GM19025 (cell line): ENCODE measurements around the gene SCPEP1.

Experiments
- ATAC-seq: cut with Tn5 transposase; IDR thresholded peaks from one replicate; pipeline ENCODE4 v1.9.1; 2021; ENCODE audit warnings: mild to moderate bottlenecking, low read depth, moderate library complexity; ENCODE audit not compliant: unreplicated experiment

Gene SCPEP1

GRCh38 chr17:56994009-56994792 lies 16.3 kb downstream of the SCPEP1 start:
- ATAC-seq: no peak

GRCh38 chr17:56995766-56996165 lies 17.8 kb downstream of the SCPEP1 start:
- no peak for ATAC-seq

GRCh38 chr17:56997313-56997712 lies 19.4 kb downstream of the SCPEP1 start:
- no peak for ATAC-seq

- ATAC-seq: no peak
These were observed 23.6 kb downstream of the SCPEP1 start for GRCh38 chr17:57001541-57001940.

GRCh38 chr17:57002904-57003303 lies 25.0 kb downstream of the SCPEP1 start:
- ATAC-seq: no peak

GRCh38 chr17:57004944-57005579 lies 27.1 kb downstream of the SCPEP1 start:
- peak; percentile 71 for ATAC-seq

GRCh38 chr17:57006040-57006439 lies 28.1 kb downstream of the SCPEP1 start:
- ATAC-seq: no peak

GRCh38 chr17:57008958-57009357 lies 31.0 kb downstream of the SCPEP1 start:
- no peak for ATAC-seq

- ATAC-seq: no peak
These were observed 32.0 kb downstream of the SCPEP1 start for GRCh38 chr17:57009737-57010445.

GRCh38 chr17:57010487-57010886 lies 32.6 kb downstream of the SCPEP1 start:
- no peak for ATAC-seq

GRCh38 chr17:57011491-57012015 lies 33.6 kb downstream of the SCPEP1 start:
- no peak for ATAC-seq

GRCh38 chr17:57016071-57016763 lies 38.3 kb downstream of the SCPEP1 start:
- no peak for ATAC-seq

GRCh38 chr17:57016764-57017116 lies 38.8 kb downstream of the SCPEP1 start:
- no peak for ATAC-seq

GRCh38 chr17:57017625-57018024 lies 39.7 kb downstream of the SCPEP1 start:
- ATAC-seq: no peak

GRCh38 chr17:57020208-57020607 lies 42.3 kb downstream of the SCPEP1 start:
- no peak for ATAC-seq

GRCh38 chr17:57021226-57021940 lies 43.5 kb downstream of the SCPEP1 start:
- no peak for ATAC-seq

- no peak for ATAC-seq
These were observed 47.9 kb downstream of the SCPEP1 start for GRCh38 chr17:57025876-57026275.

- ATAC-seq: no peak
These were observed 49.9 kb downstream of the SCPEP1 start for GRCh38 chr17:57027852-57028251.

GRCh38 chr17:57032343-57032742 lies 54.4 kb downstream of the SCPEP1 start:
- no peak for ATAC-seq

- ATAC-seq: no peak
These were observed 55.4 kb downstream of the SCPEP1 start for GRCh38 chr17:57033296-57033695.
